GM12878 (cell line): ENCODE measurements around the gene TMEM86A. TPM values are rescaled to one million over a fixed set of nuclear protein-coding genes. Genes with fewer than 3 reads are reported as not detected.

ENCODE experiments used
- ATAC-seq: fragments of 200-7000 bp; cut with Tn5 transposase; 3 replicates; pipeline ENCODE4 v1.9.1; 2020; ENCODE audit warnings: mild to moderate bottlenecking, moderate library complexity
- BruUV-seq: library from RNA; stranded (reverse); fragments of 400-500 nt; replicated peaks from 2 replicates; lab custom pipeline; 2021; lab: Mats Ljungman, UMichigan
- CTCF ChIA-PET: fragments of 300-600 bp; sonication (Branson Sonifier 250); formaldehyde crosslinking; extraction: SDS; loops from one replicate; lab custom pipeline; 2021; ENCODE audit warnings: inconsistent platforms; lab: Yijun Ruan, JAX
- POLR2A ChIA-PET: fragments of 350-600 bp; formaldehyde crosslinking; extraction: SDS; loops from one replicate; lab custom pipeline; 2021; ENCODE audit warnings: inconsistent platforms; lab: Charles Lee
- RAD21 ChIA-PET: fragments of 300-600 bp; sonication (Branson Sonifier 250); formaldehyde crosslinking; loops from one replicate; lab custom pipeline; 2023; ENCODE audit warnings: antibody characterized with exemption; ENCODE audit not compliant: unreplicated experiment; lab: Charles Lee
- SMC1A ChIA-PET: fragments of 300-600 bp; sonication (Branson Sonifier 250); formaldehyde crosslinking; loops from one replicate; lab custom pipeline; 2023; ENCODE audit not compliant: unreplicated experiment, uncharacterized antibody; lab: Charles Lee
- DNase-seq: peaks from one replicate; pipeline ENCODE4 v3.0.0-alpha.2; 2011; ENCODE audit warnings: low read depth, low spot score
- FAIRE-seq: peaks from 3 replicates; lab custom pipeline; 2011; peaks lifted over from hg19 to GRCh38; lab: Jason Lieb, UNC
- H2AFZ ChIP-seq: 2 replicates; pipeline ENCODE4 v1.6.0; 2011; ENCODE audit warnings: low read depth, low read length, control low read depth; ENCODE audit not compliant: control insufficient read depth
- H3K27ac ChIP-seq: 2 replicates; pipeline ENCODE4 v1.5.1; 2011; ENCODE audit warnings: control low read depth; ENCODE audit not compliant: control insufficient read depth, insufficient read depth
- H3K27me3 ChIP-seq, 2 experiments: replicated peaks in 1 of 2; 2 replicates each; pipeline versions ENCODE4 v1.6.0 to v1.6.1; 2011; ENCODE audit warnings: low read length in 1 of 2; ENCODE audit not compliant: control insufficient read depth in 2 of 2, insufficient read depth in 2 of 2
- H3K36me3 ChIP-seq, 2 experiments: 2 replicates each; pipeline ENCODE4 v1.5.1; 2011; ENCODE audit warnings: low read length in 1 of 2; ENCODE audit not compliant: control insufficient read depth in 2 of 2, insufficient read depth in 2 of 2
- H3K4me1 ChIP-seq: 2 replicates; pipeline ENCODE4 v1.6.1; 2011; ENCODE audit warnings: mild to moderate bottlenecking, low read length, moderate library complexity, mixed read lengths; ENCODE audit not compliant: control insufficient read depth, insufficient read depth
- H3K4me2 ChIP-seq: 2 replicates; pipeline ENCODE4 v1.6.0; 2011; ENCODE audit warnings: control low read depth; ENCODE audit not compliant: control insufficient read depth, insufficient read depth
- H3K4me3 ChIP-seq: fragments of 200-600 bp; sonication (generic); 2 replicates; pipeline ENCODE4 v1.5.1; 2016
- H3K79me2 ChIP-seq: 2 replicates; pipeline ENCODE4 v1.6.0; 2011; ENCODE audit warnings: low read length; ENCODE audit not compliant: control insufficient read depth, insufficient read depth
- H3K9ac ChIP-seq: 2 replicates; pipeline ENCODE4 v1.8.0; 2011; ENCODE audit warnings: low read length, control low read depth, mixed read lengths; ENCODE audit not compliant: control insufficient read depth, insufficient read depth
- H3K9me3 ChIP-seq: replicated peaks from 3 replicates; pipeline ENCODE4 v1.5.1; 2011; ENCODE audit warnings: mild to moderate bottlenecking, low read length; ENCODE audit not compliant: control insufficient read depth, insufficient read depth
- H4K20me1 ChIP-seq: 2 replicates; pipeline ENCODE4 v1.6.0; 2011; ENCODE audit not compliant: control insufficient read depth, insufficient read depth
- BMI1 ChIP-seq: fragments of 450-650 bp; IDR thresholded peaks from 2 replicates; pipeline ENCODE4 v1.6.1; 2016; ENCODE audit warnings: mild to moderate bottlenecking, moderate library complexity, borderline replicate concordance
- CHD2 ChIP-seq: IDR thresholded peaks from 2 replicates; pipeline ENCODE4 v1.6.1; 2011; ENCODE audit warnings: low read depth, low read length, improper control_type of control experiment, borderline replicate concordance
- GABPA ChIP-seq: IDR thresholded peaks from 2 replicates; pipeline ENCODE4 v1.6.1; 2014; ENCODE audit warnings: antibody characterized with exemption, low read depth, mild to moderate bottlenecking, inconsistent platforms
- IKZF1 ChIP-seq: fragments of 450-650 bp; conservative IDR thresholded peaks from 2 replicates; pipeline ENCODE4 v1.6.1; 2017; ENCODE audit warnings: antibody characterized with exemption, mild to moderate bottlenecking
- MTA2 ChIP-seq: fragments of 450-650 bp; IDR thresholded peaks from 2 replicates; pipeline ENCODE4 v1.6.1; 2016; ENCODE audit warnings: low read depth, mild to moderate bottlenecking, moderate library complexity
- MTA3 ChIP-seq: IDR thresholded peaks from 2 replicates; pipeline ENCODE4 v1.6.1; 2012; ENCODE audit warnings: low read length, inconsistent platforms, borderline replicate concordance
- MYB ChIP-seq: fragments of 150-350 bp; IDR thresholded peaks from 2 replicates; pipeline ENCODE4 v1.6.1; 2014; ENCODE audit warnings: mild to moderate bottlenecking, low read depth, low read length, borderline replicate concordance
- SIN3A ChIP-seq: IDR thresholded peaks from 2 replicates; pipeline ENCODE4 v1.6.1; 2012; ENCODE audit warnings: low read depth, low read length, improper control_type of control experiment
- YBX1 ChIP-seq: fragments of 450-650 bp; IDR thresholded peaks from 2 replicates; pipeline ENCODE4 v1.6.1; 2016; ENCODE audit warnings: antibody characterized with exemption
- ZNF384 ChIP-seq: IDR thresholded peaks from 2 replicates; pipeline ENCODE4 v1.6.1; 2012; ENCODE audit warnings: low read depth, mild to moderate bottlenecking, low read length, improper control_type of control experiment, borderline replicate concordance
- WGBS: methylation state at CpG from one replicate; pipeline ENCODE4 v1.1.6; 2016; ENCODE audit warnings: low lambda C conversion rate; ENCODE audit not compliant: insufficient replicate concordance, insufficient coverage; ENCODE audit errors: missing lambda C conversion rate; 5-methylcytosine and 5-hydroxymethylcytosine counted together
- in situ Hi-C: fragments of 300-500 bp; cut with MboI; formaldehyde crosslinking; loops from 9 replicates; pipeline ENCODE4 v1.14.3; 2018; ENCODE audit warnings: mixed read lengths
- intact Hi-C: fragments of 100-400 bp; cut with micrococcal nuclease; formaldehyde crosslinking; loops from one replicate; pipeline ENCODE4 v1.14.2; 2022; ENCODE audit not compliant: unreplicated experiment
- polyA plus RNA-seq, 11 experiments: library from polyadenylated mRNA; depleted of rRNA in 4 of 11; unstranded in 6 of 11; stranded (reverse) in 5 of 11; fragments of >200 nt; fragmentation: Nextera tagmentation in 4 of 11; fragmentation: Illumina TruSeq in 1 of 11; extraction: Ambion mirVana in 4 of 11; extraction: Trizol in 1 of 11; gene quantifications; 1 replicate in 1 of 11; 2 replicates in 10 of 11; pipeline versions ENCODE4 v1.2.1 to v1.2.3, GENCODE V29; 2011 to 2016; ENCODE audit warnings: inconsistent platforms in 2 of 11, missing spikeins in 2 of 11, low read depth in 1 of 11
- total RNA-seq, 4 experiments: library from RNA; depleted of rRNA in 3 of 4; stranded (reverse); fragments of >200 nt in 3 of 4; fragmentation: Illumina TruSeq in 1 of 4; extraction: Trizol in 1 of 4; gene quantifications; 2 replicates each; pipeline versions ENCODE4 v1.2.1 to v1.2.3, GENCODE V29; 2013 to 2021
- TF ChIP-seq, protein P1 (sequence below): IDR thresholded peaks from 2 replicates; pipeline ENCODE4 v1.6.1; 2011; ENCODE audit warnings: mild to moderate bottlenecking, low read depth, low read length, moderate library complexity; ENCODE audit not compliant: insufficient replicate concordance
- TF ChIP-seq, protein P2 (sequence below): fragments of 450-650 bp; IDR thresholded peaks from 2 replicates; pipeline ENCODE4 v1.6.1; 2016; ENCODE audit warnings: mild to moderate bottlenecking

The TMEM86A gene
- total and polyA plus RNA-seq, 10 of the 15 experiments (the other 5 are each of a cell fraction or from before 2014, with no cell fraction given), result 0.01 to 0.11 (median 0.06) TPM; not detected in 7

DNA sequence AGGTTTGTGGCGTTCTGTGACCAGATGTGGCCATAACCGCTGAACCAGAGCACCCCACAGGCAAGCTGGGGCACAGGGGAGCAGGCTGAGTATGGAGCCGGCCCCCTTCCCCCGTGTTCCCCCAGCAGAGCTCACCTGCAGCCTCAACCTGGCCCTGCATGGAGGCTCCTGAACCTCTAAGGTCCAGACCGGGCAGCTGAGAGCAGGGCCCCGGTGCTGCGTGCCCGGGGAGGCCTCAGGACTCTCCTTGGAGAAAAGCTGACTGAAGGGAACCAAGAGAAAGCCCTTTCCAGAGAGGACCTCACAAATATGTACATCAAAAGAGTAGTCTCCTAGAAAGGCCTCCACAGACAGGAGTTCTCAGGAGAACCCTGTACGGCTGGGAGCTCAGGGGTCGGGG is 44.8 kb downstream of the TMEM86A start (continued):
- TF ChIP-seq, protein P1, sequence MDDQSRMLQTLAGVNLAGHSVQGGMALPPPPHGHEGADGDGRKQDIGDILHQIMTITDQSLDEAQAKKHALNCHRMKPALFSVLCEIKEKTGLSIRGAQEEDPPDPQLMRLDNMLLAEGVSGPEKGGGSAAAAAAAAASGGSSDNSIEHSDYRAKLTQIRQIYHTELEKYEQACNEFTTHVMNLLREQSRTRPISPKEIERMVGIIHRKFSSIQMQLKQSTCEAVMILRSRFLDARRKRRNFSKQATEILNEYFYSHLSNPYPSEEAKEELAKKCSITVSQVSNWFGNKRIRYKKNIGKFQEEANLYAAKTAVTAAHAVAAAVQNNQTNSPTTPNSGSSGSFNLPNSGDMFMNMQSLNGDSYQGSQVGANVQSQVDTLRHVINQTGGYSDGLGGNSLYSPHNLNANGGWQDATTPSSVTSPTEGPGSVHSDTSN, result no peak
- TF ChIP-seq ZNF384, result no peak
- TF ChIP-seq GABPA, result no peak
- TF ChIP-seq, protein P2, sequence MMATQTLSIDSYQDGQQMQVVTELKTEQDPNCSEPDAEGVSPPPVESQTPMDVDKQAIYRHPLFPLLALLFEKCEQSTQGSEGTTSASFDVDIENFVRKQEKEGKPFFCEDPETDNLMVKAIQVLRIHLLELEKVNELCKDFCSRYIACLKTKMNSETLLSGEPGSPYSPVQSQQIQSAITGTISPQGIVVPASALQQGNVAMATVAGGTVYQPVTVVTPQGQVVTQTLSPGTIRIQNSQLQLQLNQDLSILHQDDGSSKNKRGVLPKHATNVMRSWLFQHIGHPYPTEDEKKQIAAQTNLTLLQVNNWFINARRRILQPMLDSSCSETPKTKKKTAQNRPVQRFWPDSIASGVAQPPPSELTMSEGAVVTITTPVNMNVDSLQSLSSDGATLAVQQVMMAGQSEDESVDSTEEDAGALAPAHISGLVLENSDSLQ, result no peak
- no peak for TF ChIP-seq YBX1
- no peak for TF ChIP-seq IKZF1
- TF ChIP-seq MTA2, result no peak
- no peak for TF ChIP-seq MTA3
- no peak for TF ChIP-seq MYB

DNA sequence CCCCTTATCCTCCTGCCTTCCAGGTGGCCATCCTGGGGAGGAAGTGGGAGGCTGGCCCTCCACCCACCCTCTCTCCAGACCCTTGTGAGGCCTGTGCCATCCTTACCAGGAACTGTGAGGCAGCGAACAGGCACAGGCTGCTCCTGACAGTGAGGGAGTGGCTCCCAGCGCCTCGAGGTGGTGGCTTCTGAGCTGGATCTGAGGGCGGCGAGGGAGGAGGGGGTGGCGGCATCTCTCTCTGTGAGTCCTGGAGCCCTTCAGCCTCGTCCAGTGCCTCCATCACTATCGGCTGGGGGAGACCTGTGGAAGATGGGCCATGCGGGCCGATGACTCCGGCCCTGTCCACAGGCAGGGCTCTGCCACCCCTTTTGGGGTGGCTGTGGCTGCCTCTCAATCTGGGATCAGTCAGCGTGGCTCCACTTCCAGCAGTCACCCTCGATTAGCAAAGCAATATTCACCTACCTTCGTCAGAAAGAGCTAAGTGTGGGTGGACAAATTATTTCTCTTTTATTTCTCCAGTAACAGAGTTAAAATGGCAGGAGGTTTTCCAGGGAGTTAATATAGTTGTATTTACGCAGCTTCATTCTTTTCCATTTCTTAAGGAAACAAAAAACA is 45.4 kb downstream of the TMEM86A start:
- no peak for ATAC-seq
- Histone ChIP-seq H3K36me3 (no peaks in the 10 kb centered on the region), H3K27me3 (no peaks in the 10 kb centered on the region), H3K9me3 (no peaks in the 10 kb centered on the region), H3K9ac (no peak overlapping the region), H3K4me1 (no peaks in the 10 kb centered on the region)
- DNase-seq, result no peak
- ChIA-PET CTCF (interaction anchor here (0.6 to 19.6 kb wide), 7 partner anchors 13 to 203 kb away, joined by 5 to 494 read pairs (median 11); partner anchors contain the start of genes IGSF22 and MISFA), POLR2A (no interaction called here)
- intact Hi-C loops, result no loop called here
- 34% methylated on average over 15 of the region's 15 CpGs for WGBS
- no peak for TF ChIP-seq BMI1
- no peak for TF ChIP-seq CHD2
- no peak for TF ChIP-seq SIN3A
- TF ChIP-seq, all 136 proteins: peak for 0
- no TSS peak for BruUV-seq
- Histone ChIP-seq H2AFZ (no peak overlapping the region), H3K4me3 (no peak overlapping the region), H3K4me2 (no peak overlapping the region), H4K20me1 (no peaks in the 10 kb centered on the region), H3K27ac (no peak overlapping the region), H3K79me2 (no peaks in the 10 kb centered on the region)
- no peak for FAIRE-seq
- ChIA-PET SMC1A (interaction anchor here (1.3 to 1.4 kb wide), 2 partner anchors 20 to 22 kb away, joined by 4 read pairs; no protein-coding TSS in a partner anchor), RAD21 (interaction anchor here (1.8 kb wide), 1 partner anchor 31 kb away, joined by 4 read pairs; no protein-coding TSS in a partner anchor)
- in situ Hi-C loops, result no loop called here
